Endodermal cell (in vitro differentiated cells): ENCODE results near the gene NPTX1. TPM values are rescaled to one million over a fixed set of nuclear protein-coding genes. Genes with fewer than 3 reads are reported as not detected.

Experiments
- DNase-seq: peaks from one replicate; pipeline ENCODE4 v3.0.0-alpha.2; 2017
- H3K27ac ChIP-seq: 2 replicates; pipeline ENCODE4 v1.5.1; 2013; ENCODE audit warnings: mild to moderate bottlenecking, low read depth, low read length, moderate library complexity
- H3K27me3 ChIP-seq: 2 replicates; pipeline ENCODE4 v1.6.1; 2013; ENCODE audit warnings: mild to moderate bottlenecking, low read length, moderate library complexity; ENCODE audit not compliant: insufficient read depth, control insufficient read depth, poor library complexity, severe bottlenecking
- H3K36me3 ChIP-seq: 2 replicates; pipeline ENCODE4 v1.7.0; 2013; ENCODE audit warnings: mild to moderate bottlenecking, low read length, moderate library complexity; ENCODE audit not compliant: control insufficient read depth, insufficient read depth
- H3K4me1 ChIP-seq: one replicate; pipeline ENCODE4 v1.7.0; 2013; ENCODE audit warnings: low read length; ENCODE audit not compliant: control insufficient read depth, insufficient read depth
- H3K4me3 ChIP-seq: 2 replicates; pipeline ENCODE4 v1.5.1; 2013; ENCODE audit warnings: mild to moderate bottlenecking, low read length, moderate library complexity
- H3K9ac ChIP-seq: 2 replicates; pipeline ENCODE4 v1.6.1; 2013; ENCODE audit warnings: mild to moderate bottlenecking, low read length, moderate library complexity; ENCODE audit not compliant: poor library complexity, severe bottlenecking; ENCODE audit errors: extremely low read depth
- H3K9me3 ChIP-seq: 2 replicates; pipeline ENCODE4 v1.6.1; 2013; ENCODE audit warnings: mild to moderate bottlenecking, low read length, moderate library complexity; ENCODE audit not compliant: control insufficient read depth
- H3K27ac Mint-ChIP-seq: 2 replicates; pipeline ENCODE4 v1.8.0; 2020; ENCODE audit warnings: mixed read lengths
- H3K27me3 Mint-ChIP-seq: 2 replicates; pipeline ENCODE4 v1.8.0; 2021; ENCODE audit warnings: mild to moderate bottlenecking, mixed read lengths; ENCODE audit not compliant: insufficient read depth
- H3K36me3 Mint-ChIP-seq: 2 replicates; pipeline ENCODE4 v1.8.0; 2020; ENCODE audit warnings: low read depth, mixed read lengths
- H3K4me1 Mint-ChIP-seq: 2 replicates; pipeline ENCODE4 v1.8.0; 2020; ENCODE audit warnings: mixed read lengths
- H3K4me3 Mint-ChIP-seq: 2 replicates; pipeline ENCODE4 v1.8.0; 2020; ENCODE audit warnings: mild to moderate bottlenecking, moderate library complexity, mixed read lengths
- H3K9me3 Mint-ChIP-seq: 2 replicates; pipeline ENCODE4 v1.8.0; 2020; ENCODE audit warnings: mild to moderate bottlenecking, mixed read lengths
- WGBS, 2 experiments: methylation state at CpG; one replicate each; pipeline versions ENCODE4 v1.1.5 to v1.1.7; 2013; ENCODE audit warnings: missing lambda C conversion rate in 2 of 2, mixed read lengths in 1 of 2; ENCODE audit not compliant: insufficient coverage in 1 of 2, insufficient read length in 1 of 2; 5-methylcytosine and 5-hydroxymethylcytosine counted together
- total RNA-seq, 2 donors: library from RNA; stranded (reverse); fragmentation: NEBNext Ultra II Directional in 1 of 2; extraction: Animal tissue kit (Norgen Biotek cat#: 25700) in 1 of 2; gene quantifications; 2 replicates in 1 of 2; 3 replicates in 1 of 2; pipeline ENCODE4 v1.2.1, GENCODE V29; 2021
- TF ChIP-seq, protein P1 (sequence below): fragments of 200-600 bp; sonication (generic); conservative IDR thresholded peaks from 2 replicates; pipeline ENCODE4 v1.5.0; 2021; ENCODE audit warnings: antibody characterized with exemption, mild to moderate bottlenecking

The NPTX1 gene
- total RNA-seq, 2 donors from 2014 or later: 0.24 to 2.3 TPM

DNA sequence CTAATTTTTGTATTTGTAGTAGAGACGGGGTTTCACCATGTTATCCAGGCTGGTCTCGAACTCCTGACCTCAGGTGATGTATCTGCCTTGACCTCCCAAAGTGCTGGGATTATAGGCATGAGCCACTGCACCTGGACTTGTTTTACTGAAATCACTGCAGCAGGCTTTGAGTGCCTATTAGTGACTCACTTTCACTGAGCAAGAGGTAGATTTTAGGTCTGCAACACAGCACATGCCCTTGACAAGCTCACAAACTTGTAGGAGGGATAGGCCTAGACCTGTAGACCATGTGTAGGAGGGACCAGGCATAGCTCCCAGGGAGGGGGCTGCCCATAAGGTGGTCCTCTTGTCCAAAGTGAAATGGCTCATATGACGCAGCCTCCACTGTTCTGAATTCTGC, 41.2 kb upstream of the NPTX1 start:
- DNase-seq: no peak
- Histone ChIP-seq H3K4me3 (no peak overlapping the region), H3K4me1 (no peaks in the 10 kb centered on the region), H3K9me3 (no peaks in the 10 kb centered on the region), H3K27ac (no peak overlapping the region), H3K36me3 (no peaks in the 10 kb centered on the region), H3K9ac (no peak overlapping the region), H3K27me3 (peaks cover 18% of the 10 kb centered on the region)
- H3K4me1 Mint-ChIP-seq: no peaks in the 10 kb centered on the region
- H3K9me3 Mint-ChIP-seq: no peaks in the 10 kb centered on the region
- peaks cover 22% of the 10 kb centered on the region for H3K27me3 Mint-ChIP-seq
- 92 to 95% methylated on average over 3 of the region's 3 CpGs for WGBS, 2 experiments
- TF ChIP-seq, protein P1, sequence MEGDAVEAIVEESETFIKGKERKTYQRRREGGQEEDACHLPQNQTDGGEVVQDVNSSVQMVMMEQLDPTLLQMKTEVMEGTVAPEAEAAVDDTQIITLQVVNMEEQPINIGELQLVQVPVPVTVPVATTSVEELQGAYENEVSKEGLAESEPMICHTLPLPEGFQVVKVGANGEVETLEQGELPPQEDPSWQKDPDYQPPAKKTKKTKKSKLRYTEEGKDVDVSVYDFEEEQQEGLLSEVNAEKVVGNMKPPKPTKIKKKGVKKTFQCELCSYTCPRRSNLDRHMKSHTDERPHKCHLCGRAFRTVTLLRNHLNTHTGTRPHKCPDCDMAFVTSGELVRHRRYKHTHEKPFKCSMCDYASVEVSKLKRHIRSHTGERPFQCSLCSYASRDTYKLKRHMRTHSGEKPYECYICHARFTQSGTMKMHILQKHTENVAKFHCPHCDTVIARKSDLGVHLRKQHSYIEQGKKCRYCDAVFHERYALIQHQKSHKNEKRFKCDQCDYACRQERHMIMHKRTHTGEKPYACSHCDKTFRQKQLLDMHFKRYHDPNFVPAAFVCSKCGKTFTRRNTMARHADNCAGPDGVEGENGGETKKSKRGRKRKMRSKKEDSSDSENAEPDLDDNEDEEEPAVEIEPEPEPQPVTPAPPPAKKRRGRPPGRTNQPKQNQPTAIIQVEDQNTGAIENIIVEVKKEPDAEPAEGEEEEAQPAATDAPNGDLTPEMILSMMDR: no peak
- no peaks in the 10 kb centered on the region for H3K36me3 Mint-ChIP-seq
- H3K4me3 Mint-ChIP-seq: no peak overlapping the region
- H3K27ac Mint-ChIP-seq: no peak overlapping the region

DNA sequence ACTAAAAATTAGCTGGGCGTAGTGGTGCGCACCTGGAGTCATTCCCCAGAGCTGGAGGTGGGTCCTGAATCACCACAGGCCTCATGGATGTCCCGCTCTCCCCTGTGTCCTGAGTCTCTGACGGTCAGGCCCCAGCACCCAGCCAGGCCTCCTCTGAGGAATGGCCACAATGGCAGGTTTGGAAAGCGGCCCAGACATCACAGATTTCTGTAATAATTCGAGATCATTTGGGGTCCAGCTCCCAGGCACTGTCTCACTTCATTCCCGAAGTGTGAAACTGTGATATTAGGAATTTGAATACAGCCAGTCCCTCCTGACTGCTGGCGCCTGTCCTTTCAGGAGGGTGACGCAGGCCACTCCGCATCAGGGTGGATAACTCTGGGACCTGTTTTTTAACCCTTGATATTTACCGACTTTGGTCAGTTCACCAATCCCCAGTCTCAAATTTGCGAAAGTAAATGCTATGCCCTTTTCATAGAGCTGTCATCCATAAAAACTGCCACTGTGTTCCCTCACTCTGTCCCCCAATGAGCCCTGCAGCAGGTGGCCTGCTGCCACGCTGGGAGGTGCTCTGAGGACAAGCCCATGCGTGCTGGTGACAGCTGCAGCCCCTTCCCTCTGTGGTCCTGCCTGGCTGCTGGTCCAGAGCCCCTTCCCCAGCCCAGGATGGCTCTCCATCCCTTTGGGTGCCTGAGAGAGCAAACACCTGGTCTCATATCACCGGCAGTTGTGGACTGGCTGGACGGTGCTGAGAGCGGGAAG, 39.9 kb upstream of the NPTX1 start:
- Mint-ChIP-seq H3K27me3 (peaks cover 19% of the 10 kb centered on the region), H3K27ac (no peak overlapping the region), H3K4me1 (no peaks in the 10 kb centered on the region), H3K4me3 (no peak overlapping the region), H3K36me3 (no peaks in the 10 kb centered on the region), H3K9me3 (no peaks in the 10 kb centered on the region)
- Histone ChIP-seq H3K27me3 (peaks cover 20% of the 10 kb centered on the region), H3K9me3 (no peaks in the 10 kb centered on the region), H3K27ac (no peak overlapping the region), H3K4me3 (no peak overlapping the region), H3K9ac (no peak overlapping the region), H3K36me3 (no peaks in the 10 kb centered on the region), H3K4me1 (no peaks in the 10 kb centered on the region)
- DNase-seq: no peak
- TF ChIP-seq, protein P1: no peak
- 89 to 92% methylated on average over 12 to 17 of the region's 17 CpGs for WGBS, 2 experiments

DNA sequence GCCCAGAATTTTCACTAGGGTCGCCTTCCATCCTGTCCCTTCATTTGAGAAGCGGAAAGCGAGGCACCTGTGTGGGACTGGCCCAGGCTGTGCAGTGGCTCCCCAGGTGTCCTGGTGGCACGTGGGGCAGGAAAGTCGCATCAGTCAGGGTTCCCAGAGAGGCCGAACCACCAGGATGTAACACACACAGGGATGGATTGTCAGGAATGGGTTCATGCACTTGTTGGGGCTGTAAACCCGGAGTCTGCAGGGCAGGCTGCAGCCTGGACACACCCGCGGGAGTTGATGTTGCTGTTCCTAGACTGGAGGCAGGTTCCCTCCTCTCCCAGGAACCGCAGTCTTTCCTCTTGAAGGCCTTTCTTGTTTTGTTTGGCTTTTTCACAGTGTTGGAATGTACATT, 37.5 kb upstream of the NPTX1 start:
- no peak overlapping the region for H3K27ac ChIP-seq
- H3K27me3 Mint-ChIP-seq: peaks cover 19% of the 10 kb centered on the region
- H3K27ac Mint-ChIP-seq: no peak overlapping the region
- no peak for DNase-seq
- TF ChIP-seq, protein P1: no peak
- no peaks in the 10 kb centered on the region for H3K9me3 ChIP-seq
- no peaks in the 10 kb centered on the region for H3K36me3 ChIP-seq
- H3K9ac ChIP-seq: no peak overlapping the region
- no peaks in the 10 kb centered on the region for H3K4me1 ChIP-seq
- H3K9me3 Mint-ChIP-seq: no peaks in the 10 kb centered on the region
- H3K4me1 Mint-ChIP-seq: no peaks in the 10 kb centered on the region
- H3K4me3 Mint-ChIP-seq: no peak overlapping the region
- H3K36me3 Mint-ChIP-seq: no peaks in the 10 kb centered on the region
- H3K27me3 ChIP-seq: peaks cover 41% of the 10 kb centered on the region
- no peak overlapping the region for H3K4me3 ChIP-seq
- WGBS, 2 experiments: 66 to 75% methylated on average over 5 to 10 of the region's 10 CpGs
